Stimulated activated CD4-positive, alpha-beta T cell treated with anti-CD3 and anti-CD28 coated beads, Interleukin-15, amount 100 ng/mL, for 24 hours (primary cell): ENCODE results near the gene NME5.

Source experiments
- DNase-seq: peaks from one replicate; pipeline ENCODE4 v3.0.0-alpha.2; 2020

NME5 gene

DNA sequence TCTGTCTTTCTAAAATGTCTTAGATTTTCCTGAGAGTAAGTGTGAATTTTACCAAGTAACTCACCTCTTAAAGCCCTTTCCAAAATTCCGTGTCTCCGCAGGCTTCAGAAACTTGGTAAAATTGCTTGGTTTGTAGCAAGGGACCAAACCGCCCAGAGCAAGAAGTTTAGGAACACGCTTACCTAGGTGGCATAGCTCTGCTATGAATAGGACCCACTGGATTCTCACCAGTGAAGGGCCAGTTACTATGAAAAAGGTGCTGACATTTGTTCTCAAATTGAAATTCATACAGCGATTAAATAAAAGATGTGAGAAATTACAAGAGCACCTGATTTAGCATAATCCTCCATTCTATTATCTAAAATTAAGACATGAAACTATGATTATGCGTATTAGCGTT is 6.7 kb downstream of the NME5 start:
- no peak for DNase-seq

DNA sequence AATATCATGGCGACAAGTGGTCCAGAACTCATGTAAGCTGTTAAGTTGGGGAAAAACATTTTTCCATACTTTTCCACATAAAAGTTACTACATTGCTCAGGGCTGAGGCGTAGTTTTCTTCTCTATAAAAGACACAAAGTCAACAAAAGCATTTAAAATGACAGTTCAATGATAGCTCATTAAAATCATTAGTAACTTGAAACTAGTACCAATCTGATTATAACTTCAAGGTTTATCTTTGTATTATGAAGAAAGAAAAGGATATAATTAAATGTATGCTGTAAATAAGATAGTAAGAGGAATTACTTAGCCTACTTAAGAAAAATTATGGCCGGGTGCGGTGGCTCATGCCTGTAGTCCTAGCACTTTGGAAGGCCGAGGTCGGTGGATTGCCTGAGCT is 9.9 kb downstream of the NME5 start:
- no peak for DNase-seq

DNA sequence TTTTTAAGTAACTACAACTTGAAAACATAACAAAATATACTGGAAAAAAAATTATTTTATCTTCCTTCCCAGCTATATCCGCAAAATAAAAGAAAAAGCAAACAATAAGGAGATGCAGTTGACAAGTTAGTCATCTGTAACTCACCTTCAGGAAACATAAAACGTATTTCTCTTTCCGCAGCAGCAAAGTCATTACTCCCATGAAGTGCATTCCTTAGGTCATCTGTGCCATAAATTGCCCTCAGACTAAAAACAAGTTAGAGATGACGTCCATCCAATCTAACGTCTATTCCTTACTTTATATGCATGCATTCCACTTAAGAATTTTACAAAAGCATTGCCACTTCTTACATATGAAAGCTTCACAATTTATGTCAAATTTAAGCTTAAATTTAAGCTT is 10.9 kb downstream of the NME5 start:
- no peak for DNase-seq

DNA sequence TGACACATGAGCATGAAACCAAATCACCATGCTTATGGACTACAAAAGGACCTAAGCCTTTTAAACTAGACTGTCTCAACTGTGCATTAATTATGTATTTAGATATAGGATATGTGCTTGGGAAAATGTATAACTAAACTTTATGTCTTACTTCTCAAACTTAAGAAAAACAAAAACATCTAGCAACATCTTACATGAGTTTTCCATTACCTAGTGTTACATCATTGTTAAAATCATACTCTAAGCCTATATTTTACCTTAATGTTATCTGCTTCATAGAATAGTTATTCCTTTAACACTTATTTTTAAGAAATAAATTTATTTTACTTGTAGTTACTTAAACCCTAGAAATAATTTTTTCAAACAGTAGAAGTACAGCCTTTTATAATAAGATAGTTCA is 24.0 kb downstream of the NME5 start:
- no peak for DNase-seq

DNA sequence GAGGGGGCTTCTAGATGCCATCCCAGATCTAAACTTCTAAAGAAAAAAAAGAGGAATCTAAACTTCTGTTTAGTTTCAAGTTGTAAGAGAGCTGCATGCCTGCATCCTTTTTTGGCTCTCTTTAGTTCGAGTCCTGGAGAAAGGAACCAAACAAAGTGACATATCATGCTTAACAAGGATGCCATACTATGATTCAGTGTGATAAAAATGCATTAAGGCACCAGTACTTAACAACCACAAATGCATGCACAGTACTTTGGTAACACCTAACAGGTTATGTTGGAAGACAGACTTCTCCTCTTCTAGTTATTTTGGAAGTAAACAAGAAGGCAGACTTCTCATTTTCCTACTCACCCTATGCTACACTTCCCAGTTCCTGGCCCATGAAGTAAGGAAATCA is 27.3 kb downstream of the NME5 start:
- DNase-seq = no peak

DNA sequence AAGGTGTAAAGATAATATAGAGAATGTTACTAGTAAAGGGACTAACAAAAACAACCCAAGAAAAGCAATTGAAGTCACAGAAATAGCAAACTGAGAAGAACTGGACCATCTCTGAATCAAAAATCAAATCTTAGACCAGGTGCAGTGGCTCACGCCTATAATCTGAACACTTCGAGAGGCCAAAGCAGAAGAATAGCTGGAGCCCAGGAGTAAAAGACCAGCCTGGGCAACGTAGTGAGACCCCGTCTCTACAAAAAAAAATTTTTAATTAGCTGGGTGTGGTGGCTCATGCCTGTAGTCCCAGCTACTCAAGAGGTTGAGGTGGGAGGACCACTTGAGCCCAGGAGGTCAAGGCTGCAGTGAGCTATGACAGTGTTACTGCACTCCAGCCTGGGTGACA is 28.0 kb downstream of the NME5 start:
- DNase-seq = no peak

DNA sequence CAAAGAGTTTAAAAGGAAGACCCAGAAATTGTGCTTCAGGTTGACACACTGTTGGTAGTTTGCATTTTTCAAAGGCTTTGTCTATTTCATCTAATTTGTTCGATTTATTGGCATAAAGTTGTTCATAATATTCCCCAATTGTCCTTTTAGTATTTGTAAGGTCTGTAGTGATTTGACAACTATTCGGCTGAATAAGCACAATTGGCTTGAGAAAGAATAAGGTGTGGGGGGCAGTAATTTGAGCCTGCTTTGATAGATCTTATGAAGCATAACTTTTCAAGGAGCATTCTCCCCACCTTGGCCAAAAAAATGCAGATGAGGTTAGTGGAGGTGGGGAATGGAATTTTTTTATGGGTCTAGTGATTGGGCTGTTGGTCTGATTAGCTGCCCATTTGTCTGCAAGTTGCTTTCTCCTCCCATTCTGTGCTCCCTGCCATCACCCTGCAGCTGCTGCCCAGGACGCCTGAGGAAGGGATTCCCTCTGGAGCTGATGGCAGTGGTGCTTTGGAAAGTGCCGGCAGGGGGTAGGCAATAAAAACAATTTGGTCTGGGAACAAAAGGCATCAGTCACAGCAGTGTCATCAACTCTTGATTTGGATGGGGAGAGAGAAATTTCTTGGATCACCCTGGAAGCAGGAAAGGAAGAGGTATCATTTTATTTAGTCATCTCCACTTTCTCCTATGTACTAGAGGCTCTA is 28.8 kb downstream of the NME5 start:
- DNase-seq = no peak

DNA sequence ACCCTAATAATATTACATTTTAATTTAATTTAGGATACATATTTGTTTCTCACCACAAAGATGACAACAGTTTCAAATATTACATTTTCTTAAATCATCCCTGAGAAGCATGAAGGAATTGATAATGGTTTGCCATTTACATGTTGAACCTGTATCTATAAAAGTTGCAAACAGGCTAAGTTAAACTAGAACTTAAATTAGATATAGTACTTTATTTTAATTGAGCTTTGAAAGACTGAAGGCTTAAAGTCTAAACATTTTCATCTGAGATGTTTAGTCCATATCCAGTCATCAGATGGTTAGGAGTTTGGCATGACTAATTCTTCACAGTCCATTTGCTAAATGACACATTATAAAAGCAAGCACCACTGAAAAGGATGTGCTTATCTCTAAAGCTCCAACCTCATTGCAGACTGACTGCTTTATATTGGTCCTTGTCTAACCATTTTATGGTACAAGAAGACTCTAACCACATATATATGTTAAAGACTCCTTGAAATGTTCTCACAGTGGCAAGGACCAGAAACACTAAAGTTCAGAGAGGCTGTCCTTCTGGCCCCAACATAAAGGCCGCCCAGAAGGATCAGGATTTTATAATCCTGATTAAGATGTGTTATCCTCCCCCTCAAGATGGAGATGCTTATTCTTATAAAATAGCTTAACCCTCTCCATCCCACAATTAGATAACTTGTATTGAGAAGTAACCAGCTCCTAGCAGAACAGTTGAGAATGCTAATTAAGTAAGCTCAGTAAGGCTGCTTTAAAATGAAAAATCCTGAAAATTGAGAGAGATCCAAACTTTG is 29.6 kb downstream of the NME5 start:
- DNase-seq = no peak

DNA sequence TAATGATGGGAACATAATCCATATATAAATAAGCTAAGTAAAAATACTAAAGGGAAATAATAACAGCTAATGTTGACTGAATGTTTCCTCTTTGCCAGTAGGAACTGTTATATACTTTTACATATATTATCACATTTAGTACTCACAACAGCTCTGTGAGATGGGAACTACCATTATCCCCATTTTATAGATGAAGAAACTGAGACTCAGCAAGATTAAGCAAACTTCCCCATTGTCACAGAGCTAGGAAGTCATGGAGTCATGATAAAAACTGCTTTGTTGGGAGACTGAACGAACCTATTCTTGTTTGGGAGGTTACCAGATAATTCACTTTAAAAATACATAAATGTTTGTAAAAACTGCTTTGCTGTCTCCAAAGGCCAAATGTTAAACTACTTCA is 32.0 kb downstream of the NME5 start:
- DNase-seq = no peak

DNA sequence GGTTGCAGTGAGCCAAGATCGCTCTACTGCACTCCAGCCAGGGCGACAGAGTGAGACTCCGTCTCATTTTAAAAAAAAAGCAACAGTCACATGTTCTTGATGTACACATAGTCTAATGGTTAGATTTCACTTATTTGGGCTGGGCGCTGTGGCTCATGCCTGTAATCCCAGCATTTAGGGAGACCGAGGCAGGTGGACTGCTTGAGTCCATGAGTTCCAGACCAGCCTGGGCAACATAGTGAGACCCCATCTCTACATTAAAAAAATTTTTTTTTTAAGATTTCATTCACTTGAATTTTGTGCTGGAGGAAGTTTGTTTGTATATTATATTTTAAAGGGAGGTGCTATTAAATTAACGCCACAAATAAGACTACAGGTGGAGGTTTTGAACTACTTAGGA is 33.5 kb downstream of the NME5 start:
- DNase-seq = no peak

DNA sequence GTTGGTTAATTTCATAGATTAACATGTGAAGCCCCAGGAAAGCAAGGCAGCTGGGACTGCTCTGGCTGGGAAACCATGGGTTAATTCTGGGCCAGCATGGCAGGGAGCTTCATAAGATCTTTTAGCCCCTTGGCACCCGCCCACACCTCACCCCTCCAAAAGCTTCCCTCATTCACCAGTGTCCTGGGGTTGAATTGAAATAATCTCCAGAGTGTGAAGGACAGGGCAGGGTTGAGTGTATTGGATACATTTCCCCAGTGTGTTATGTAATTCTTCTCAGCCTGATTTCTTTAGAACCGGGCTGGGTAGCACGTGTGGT is 36.0 kb downstream of the NME5 start:
- no peak for DNase-seq

DNA sequence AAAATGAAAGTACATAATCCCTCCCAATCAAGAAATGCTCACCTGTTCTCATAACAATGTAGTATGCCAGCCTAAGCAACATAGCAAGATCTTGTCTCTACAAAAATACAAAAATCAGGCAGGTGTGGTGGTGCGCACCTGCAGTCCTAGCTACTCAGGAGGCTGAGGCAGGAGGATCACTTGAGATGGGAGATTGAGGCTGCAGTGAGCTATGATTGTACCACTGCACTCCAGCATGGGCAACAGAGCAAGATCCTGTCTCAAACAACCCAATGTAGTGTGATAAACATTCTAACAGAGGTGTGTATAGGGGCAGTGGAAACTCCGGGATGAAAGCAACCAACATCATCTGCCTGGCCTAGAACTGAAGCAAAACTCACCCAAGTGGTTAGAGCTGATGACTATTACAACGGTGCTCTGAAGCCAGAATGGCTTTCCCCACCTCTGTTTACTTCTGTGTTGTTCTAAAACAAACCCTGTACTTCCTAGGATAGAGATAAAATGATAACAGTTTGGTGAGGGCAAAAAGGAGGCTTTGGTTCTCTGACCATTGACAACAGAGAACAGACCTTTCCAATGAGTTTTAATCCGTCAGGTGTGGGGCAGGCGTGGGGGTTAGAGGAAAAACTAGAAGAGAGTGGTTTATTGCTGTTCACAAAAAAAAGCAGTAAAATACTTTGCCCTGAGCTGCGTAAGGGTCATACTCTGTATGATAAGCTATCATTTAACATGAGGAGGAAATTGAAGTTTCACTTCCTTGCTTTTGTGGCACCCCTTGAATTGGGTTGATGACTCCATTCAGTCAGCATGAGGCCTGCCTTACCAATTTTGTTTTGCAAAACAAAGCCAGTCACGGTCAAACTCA is 36.5 kb downstream of the NME5 start:
- DNase-seq = no peak

DNA sequence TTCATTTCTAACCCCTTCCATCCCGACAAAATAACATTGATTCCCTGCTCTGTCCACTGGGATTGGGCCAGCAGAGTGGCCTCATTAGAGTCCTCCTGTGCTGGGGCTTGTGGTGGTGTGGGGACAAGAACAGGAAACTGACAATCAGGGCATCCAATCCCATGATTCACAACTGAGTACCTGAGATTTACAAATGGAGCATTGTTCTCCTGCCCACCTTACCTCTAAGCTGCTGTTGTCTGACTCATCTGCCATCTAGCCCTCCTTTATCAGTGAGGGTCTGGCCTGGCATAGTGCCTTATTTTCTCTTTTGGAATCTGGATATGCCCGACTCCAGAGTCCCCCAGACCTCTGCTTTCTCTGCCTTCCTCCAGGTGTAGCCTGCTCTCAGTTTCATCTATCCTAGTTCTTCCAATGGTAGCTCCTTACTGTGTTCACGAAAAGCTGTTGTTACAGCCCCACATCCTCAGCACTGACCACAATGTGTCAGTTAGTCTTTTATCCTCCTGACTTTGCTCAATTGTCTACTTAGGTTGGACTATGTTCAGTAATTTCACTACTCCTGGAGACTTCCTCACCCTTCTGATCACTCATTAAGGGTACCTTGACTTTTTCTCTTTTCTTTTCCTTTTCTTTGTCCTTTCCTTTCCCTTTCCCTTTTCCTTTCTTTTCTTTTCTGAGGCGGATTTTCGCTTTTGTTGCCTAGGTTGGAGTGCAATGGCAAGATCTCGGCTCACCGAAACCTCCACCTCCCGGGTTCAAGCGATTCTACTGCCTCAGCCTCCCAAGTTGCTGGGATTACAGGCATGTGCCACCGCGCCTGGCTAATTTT is 42.0 kb downstream of the NME5 start:
- DNase-seq = no peak

DNA sequence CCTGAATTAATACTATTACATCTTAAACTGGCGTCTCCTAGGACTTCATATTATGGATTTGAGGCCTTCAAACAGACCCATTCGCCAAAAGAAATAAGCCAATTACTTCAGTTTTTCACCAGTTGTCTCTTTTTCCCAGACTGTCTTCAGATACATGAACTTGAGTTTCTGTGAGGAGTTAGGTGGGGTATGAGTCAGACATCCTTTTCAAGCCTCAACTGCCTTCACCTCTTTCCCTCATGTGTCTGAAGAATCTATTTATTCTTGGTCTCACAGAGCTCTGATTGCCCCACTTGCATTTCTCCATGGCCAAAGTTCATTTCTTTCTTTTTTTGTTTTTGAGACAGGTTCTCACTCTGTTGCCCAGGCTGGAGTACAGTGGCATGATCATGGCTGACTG is 42.9 kb downstream of the NME5 start:
- no peak for DNase-seq

DNA sequence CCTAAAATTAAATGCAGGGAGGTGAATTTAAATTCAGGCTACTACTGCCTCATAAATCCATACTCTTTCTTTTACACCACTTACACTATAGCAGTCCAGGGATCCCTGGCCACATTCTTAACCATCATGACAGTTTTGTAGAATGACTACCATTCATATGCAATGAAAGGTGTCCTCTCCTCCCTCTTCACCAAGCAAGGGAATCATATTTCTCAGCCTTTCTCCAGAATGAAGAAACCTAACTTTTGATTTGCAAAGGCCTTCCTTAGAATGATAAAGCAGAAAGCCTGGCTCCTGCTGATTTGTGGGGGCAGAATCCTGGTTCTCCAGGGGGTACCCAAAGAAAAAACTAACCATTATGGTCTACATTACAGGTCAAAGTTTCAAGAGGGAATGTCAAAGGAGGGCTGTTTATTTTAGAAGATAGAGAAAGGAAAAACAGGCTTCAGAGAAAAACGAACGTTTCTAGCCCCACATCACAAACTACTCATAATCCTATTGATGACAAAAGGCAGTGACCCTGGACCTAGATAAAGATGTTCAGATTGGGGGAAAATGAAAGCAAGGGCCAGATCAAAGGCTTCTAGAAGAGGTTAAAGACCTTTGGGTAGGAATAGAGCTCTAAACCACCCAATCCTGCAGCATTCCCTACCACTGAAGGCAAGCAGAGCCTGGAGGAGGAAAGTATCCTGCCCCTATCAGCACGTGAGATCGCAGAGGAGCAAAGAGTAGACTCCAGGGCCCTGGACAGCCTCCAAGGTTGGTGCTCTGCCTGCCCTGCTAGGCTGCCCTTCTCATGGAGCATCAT is 43.9 kb downstream of the NME5 start:
- no peak for DNase-seq

DNA sequence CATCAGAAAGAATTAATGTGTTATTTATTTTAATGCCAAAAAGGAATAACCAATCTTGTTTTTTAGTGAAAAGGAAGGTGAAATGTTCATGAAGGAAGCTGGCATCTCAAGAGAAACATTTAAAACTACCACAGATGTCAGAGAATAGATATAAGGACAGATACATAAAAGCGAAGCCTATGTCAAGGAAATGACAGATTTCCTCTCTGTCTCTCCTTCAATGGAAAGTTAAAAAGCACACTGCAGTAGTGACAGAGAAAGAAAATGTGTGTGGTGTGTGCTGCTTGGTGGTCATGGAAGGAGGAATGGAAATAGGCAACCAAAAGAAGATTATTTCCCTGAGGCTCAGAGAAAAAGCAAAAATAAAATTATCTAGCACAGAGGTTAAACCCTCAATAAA is 46.2 kb downstream of the NME5 start:
- no peak for DNase-seq

DNA sequence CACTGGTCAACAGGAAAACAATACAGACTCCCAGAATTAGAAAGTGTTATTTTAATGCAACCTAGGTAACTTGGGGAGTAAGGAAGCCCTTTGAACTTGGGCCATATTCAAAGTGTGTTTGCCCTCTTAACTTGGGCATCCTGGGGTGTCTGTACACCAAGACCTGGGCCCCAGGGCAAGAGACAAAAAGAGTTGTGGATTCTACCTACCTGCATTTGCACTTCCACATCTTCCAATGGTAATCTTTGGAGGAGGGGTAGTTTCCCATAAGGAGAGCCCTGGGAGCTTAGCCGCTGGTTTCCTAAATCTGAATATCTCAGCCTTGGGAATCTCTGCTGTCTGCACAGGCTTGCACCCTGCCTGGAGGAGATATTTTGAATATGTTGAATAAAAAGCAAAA is 46.9 kb downstream of the NME5 start:
- DNase-seq = no peak

DNA sequence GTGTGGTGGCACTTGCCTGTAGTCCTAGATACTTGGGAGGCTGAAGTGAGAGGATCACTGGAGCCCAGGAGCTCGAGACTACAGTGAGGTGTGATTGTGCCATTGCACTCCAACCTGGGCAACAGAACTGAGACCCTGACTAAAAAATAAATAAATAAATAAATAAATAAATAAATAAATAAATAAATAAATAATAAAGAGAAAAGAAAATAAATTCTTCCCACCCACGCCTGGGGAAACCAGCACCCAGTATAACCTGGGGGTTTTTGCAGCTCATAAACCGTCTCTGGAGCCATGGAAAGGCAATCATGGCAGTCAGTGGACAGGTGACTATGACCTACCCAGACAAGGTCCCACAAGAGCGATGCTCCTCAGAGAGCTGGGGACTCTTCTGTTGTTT is 47.5 kb downstream of the NME5 start:
- DNase-seq = no peak

DNA sequence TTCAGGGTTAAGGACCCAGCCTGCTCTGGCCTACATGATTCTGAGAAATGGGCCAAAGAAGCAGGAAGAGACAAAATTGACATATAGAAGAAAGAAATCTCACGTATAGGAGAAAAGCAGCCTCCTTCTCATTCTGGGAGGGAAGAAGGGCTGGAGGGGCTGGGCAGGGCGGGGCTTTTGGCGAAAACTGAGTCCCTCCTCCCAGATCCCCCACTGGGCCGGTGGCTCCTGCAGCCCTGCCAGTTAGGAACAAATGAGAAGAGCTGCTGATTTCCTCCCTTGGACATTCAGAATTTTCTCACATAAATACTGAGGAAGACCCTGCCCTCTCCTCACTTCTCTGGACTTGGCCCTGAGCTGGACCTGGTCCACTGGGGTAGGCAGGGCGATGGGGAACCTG is 55.5 kb downstream of the NME5 start, which contains the start of gene WNT8A:
Gene WNT8A (plus strand): TSS at position 332 of the 400 bp plus-strand sequence. CDS start 95 bp downstream, outside the sequence.
- DNase-seq = no peak

DNA sequence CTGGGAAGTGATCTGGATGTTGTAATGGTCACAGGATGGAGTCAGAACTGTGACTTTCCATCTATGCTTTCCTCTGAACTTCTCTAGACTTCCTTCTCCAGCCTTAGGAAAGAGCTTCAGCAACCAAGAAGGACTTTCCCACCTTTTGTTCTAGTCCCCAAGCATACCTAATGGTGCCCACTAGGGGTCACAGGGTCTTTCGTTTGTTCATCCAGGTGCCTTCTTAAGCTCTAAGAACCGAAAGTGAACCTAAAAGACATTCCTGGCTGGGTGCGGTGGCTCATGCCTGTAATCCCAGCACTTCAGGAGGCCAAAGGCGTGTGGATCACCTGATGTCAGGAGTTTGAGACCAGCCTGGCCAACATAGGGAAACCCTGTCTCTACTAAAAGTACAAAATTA is 57.2 kb downstream of the NME5 start:
- no peak for DNase-seq

DNA sequence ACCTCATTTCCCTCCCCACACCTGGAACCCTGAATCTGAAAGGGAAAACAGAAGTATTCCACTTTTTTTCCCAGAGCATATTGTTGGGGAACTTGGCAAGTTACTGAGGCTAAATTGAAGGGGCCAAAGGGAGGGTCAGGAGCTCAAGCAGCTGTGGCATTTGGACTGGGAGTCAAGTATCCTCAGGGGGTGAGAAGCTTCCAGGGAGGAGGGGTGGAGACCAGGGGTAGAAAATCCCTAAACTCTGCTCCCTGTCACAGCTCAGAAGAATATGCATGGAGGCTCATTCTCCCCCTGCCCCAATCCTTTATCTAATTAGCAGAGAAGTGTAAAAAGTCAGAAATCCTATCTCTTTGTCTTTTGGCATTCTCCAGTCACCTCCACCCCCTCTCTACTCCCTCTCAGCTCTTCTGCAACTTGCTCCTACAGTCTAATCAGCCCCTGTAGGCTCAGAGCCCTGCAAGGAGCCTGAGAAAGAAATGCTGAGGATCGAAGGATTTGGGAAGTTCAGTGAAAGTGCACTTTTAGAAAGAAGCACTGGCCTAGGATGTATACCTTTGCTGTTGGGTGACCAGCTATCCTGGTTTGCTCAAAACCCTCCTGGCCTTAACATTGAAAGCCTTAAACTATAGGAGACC is 61.1 kb downstream of the NME5 start:
- no peak for DNase-seq
